GM13976 (cell line): ENCODE measurements around the gene ZSCAN21.

Source experiments
- DNase-seq: peaks from one replicate; pipeline ENCODE4 v3.0.0; 2012; ENCODE audit warnings: low spot score
- CTCF ChIP-seq: IDR thresholded peaks from 2 replicates; pipeline ENCODE4 v1.5.1; 2012; ENCODE audit warnings: borderline replicate concordance, mild to moderate bottlenecking; ENCODE audit not compliant: insufficient read depth; ENCODE audit errors: extremely low read depth, missing control alignments, control extremely low read depth
- in situ Hi-C: fragments of 300-500 bp; cut with MboI; formaldehyde crosslinking; loops from one replicate; pipeline ENCODE4 v1.12.0; 2022; ENCODE audit warnings: low sequenced_read_pairs, mixed read lengths, inconsistent platforms; ENCODE audit not compliant: unreplicated experiment

ZSCAN21 gene

GRCh38 chr7:100061518-100062193, 12.1 kb downstream of the ZSCAN21 start:
- TF ChIP-seq CTCF: no peak
- DNase-seq: no peak
- in situ Hi-C loops: no loop called here

- in situ Hi-C loops: no loop called here
- no peak for DNase-seq
- no peak for TF ChIP-seq CTCF
These were observed 13.8 kb downstream of the ZSCAN21 start for GRCh38 chr7:100063376-100063775.

DNA sequence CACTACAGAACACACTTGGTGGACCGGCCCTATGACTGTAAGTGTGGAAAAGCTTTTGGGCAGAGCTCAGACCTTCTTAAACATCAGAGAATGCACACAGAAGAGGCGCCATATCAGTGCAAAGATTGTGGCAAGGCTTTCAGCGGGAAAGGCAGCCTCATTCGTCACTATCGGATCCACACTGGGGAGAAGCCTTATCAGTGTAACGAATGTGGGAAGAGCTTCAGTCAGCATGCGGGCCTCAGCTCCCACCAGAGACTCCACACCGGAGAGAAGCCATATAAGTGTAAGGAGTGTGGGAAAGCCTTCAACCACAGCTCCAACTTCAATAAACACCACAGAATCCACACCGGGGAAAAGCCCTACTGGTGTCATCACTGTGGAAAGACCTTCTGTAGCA, 14.6 kb downstream of the ZSCAN21 start:
- in situ Hi-C loops: no loop called here
- no peak for DNase-seq
- no peak for TF ChIP-seq CTCF

- no peak for DNase-seq
- no peak for TF ChIP-seq CTCF
- in situ Hi-C loops: no loop called here
These were observed 16.0 kb downstream of the ZSCAN21 start for GRCh38 chr7:100065452-100066186.

DNA sequence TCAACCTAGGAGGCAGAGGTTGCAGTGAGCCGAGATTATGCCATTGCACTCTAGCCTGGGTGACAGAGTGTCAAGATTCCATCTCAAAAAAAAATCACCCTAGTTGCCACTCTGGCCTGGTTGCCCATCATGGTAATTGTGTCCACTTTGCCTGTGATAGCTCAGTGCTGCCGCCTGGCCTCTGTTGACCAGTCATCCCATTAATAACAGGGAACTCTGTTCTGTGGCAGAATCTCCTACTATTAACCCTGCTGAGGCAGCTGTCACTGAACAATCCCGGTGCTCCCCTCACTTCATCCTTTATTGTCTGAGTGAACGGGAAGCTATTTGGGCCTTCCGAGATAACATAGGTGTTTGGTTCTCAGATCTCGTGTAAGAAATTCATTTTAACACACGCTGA, 17.4 kb downstream of the ZSCAN21 start:
- no peak for DNase-seq
- in situ Hi-C loops: no loop called here
- TF ChIP-seq CTCF: no peak

- no peak for TF ChIP-seq CTCF
- in situ Hi-C loops: loop anchor here (10.0 kb wide), 1 partner anchor 75 kb away; no protein-coding TSS in a partner anchor
- DNase-seq: no peak
These were observed 20.4 kb downstream of the ZSCAN21 start for GRCh38 chr7:100069991-100070390.
